Adipose tissue (tissue), 3 donors: ENCODE data around the gene RPL21. TPM values are rescaled to one million over a fixed set of nuclear protein-coding genes. Genes with fewer than 3 reads are reported as not detected.
"Not testable (repeated sequence)": the region's sequence is repeated elsewhere in the genome, so short reads cannot be mapped to it uniquely, and the experiment has no call there.

Experiments
- H3K27ac ChIP-seq: one replicate; pipeline ENCODE4 v1.5.1; 2013; ENCODE audit warnings: low read depth, low read length
- WGBS, 3 donors: extraction: QIAGEN DNeasy Blood & Tissue Kit; methylation state at CpG; one replicate each; pipeline ENCODE4 v1.1.7; 2013; 5-methylcytosine and 5-hydroxymethylcytosine counted together
- polyA plus RNA-seq, 3 donors: library from polyadenylated mRNA; stranded (reverse); fragments of 200-250 nt; gene quantifications; one replicate each; pipeline ENCODE4 v1.2.3, GENCODE V29; 2013
- donor health status: healthy with polysubstance abuse.
- donor health status: Bipolar disorder and iron deficiency.
- donor health status: healthy.

Gene RPL21
- polyA plus RNA-seq, 3 donors, result 855 to 2,338 (median 1,134) TPM

DNA sequence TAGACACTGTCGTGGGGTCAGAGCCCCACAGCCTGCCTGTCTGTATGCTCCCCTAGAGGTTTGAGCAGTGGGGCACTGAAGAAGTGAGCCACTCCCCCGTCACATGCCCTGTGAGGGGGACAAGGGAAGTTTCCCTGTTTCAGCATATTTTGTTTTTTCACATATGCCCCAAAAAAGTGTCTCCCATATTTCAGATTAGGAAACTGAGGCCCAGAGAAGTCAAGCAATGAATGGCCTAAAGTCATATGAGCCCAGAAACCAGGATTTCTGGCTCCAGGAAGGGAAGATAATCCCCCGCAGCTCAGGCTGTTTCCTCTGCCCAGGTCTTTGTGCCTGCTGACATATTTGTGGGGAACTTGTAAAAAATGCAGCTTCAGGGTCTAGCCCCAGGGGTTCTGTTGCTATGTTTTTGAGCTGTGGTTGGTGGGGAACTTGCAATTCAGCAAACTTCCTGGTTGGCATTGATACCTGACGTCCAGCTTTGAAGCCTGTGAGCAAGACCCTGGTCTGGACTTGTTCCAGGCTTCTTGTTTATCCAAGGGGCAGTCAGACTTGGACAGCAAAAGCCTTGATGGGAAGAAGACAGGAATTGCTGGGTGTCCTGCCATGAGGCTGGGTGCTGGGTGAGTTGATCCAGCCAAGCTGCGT lies 28.8 kb downstream of the RPL21 start:
- WGBS, 3 donors, result 64 to 73% (median 67%) methylated on average over 5 of the region's 5 CpGs
- no peak overlapping the region for H3K27ac ChIP-seq

DNA sequence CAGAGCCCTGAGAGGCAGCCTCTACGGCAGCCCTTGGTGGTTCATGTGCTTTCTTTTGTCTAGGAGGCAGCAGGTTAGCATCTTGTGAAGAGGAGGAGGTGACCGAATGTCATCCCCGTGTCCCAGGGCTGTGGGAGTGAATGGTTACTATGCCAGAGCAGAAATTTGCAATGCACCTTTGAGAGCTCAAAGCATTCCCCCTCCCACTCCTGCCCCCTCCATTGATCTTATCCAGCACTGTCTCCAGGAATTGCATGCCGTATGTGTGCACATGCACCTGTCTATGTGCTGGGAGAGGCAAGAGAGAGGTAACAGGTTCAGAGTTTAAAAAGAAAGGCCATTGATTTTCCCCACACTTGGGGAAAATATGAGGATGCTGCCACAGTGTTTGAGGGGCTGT lies 29.5 kb downstream of the RPL21 start:
- H3K27ac ChIP-seq, result no peak overlapping the region
- WGBS, 3 donors, result 71 to 81% (median 79%) methylated on average over 4 of the region's 4 CpGs

DNA sequence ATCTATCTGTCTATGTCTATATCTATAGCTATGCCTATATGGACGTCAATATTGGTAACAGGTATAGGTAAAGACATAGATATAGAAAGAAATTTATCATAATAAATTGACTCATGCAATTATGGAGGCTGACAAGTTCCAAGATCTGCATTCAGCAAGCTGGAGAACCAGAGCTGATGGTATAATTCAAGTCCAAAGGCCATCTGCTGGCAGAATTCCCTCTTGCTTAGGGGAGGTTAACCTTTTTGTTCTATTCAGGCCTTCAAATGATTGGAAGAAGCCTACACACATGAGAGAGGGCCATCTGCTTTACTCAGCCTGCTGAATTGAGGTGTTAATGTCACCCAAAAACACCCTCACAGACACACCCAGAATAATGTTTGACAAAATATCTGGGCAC lies 30.1 kb downstream of the RPL21 start:
- WGBS, 3 donors, result 36 to 80% (median 79%) methylated on average over 1 of the region's 1 CpG

GRCh38 chr13:27283906-27284493 lies 32.6 kb downstream of the RPL21 start:
- WGBS, 3 donors, result 66 to 85% (median 82%) methylated on average over 4 of the region's 4 CpGs

More for the DNA sequence above, 30.1 kb downstream of the RPL21 start:
- no peak overlapping the region for H3K27ac ChIP-seq

GRCh38 chr13:27288392-27288791 lies 37.0 kb downstream of the RPL21 start:
- no peak overlapping the region for H3K27ac ChIP-seq
- WGBS, 3 donors, result 71 to 90% (median 88%) methylated on average over 4 of the region's 4 CpGs

More at GRCh38 chr13:27283906-27284493, 32.6 kb downstream of the RPL21 start:
- no peak overlapping the region for H3K27ac ChIP-seq

DNA sequence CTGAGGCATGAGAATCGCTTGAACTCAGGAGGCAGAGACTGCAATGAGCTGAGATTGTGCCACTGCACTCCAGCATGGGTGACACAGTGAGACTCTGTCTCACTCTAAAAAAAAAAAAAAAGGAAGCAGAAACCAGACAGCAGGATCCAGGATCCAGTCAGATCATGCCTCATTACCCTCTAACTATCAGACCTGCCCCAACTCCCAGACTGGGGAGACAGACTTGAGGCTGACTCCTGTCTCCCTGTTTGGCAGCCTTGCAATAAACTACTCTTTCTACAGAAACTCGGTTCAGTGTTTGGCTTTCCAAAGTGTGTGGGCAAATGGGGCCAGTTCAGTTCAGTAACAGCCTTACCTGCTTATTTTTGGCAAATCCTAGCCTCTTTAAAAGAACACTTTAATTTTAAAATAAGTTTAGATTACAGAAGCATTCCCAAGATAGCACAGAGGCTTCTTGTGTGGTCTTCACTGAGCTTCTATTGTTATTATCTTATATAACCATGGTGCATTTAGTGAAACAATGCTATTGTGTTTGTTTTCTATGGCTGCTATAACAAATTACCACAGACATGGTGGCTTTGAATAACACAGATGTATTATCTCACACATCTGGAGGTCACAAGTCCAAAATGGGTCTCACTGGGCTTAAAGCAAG lies 37.8 kb downstream of the RPL21 start:
- 75 to 82% (median 77%) methylated on average over 2 of the region's 2 CpGs for WGBS, 3 donors
- no peak overlapping the region for H3K27ac ChIP-seq

DNA sequence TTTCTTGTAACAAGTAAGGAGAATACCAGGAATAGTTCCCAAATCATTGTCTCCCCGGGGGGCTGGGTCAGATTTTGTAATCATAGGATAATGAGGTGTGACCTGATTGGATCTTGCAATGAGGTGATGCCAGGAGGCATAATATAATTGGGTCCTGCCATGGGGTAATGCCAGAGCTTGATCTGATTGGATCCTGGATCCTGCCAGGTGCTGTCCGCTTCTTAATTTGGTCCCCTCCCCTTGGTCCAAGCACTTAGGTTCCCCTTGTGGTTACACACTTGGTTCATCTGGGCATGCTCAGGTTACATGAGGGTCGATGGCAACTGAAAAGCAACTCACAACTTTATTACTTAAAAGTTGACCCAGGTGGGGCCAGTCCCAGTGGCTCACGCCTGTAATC lies 39.4 kb downstream of the RPL21 start:
- 80 to 87% (median 86%) methylated on average over 4 of the region's 4 CpGs for WGBS, 3 donors

DNA sequence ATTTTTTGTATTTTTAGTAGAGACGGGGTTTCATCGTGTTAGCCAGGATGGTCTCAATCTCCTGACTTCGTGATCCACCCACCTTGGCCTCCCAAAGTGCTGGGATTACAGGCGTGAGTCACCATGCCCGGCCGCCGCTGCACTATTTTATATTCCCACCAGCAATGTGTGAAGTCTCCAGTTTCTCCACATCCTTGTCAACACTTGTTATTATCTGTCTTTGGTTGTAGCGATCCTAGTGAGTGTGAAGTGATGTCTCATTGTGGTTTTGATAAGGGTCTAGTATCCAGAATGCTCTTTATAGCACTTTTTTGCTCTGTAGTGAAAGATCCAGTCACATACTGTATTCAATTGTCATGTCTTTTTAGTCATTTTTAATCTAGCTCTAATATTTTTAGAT lies 40.6 kb downstream of the RPL21 start:
- 91 to 96% (median 92%) methylated on average over 6 to 8 of the region's 8 CpGs for WGBS, 3 donors

More for the DNA sequence above, 39.4 kb downstream of the RPL21 start:
- H3K27ac ChIP-seq, result no peak overlapping the region

GRCh38 chr13:27293076-27293691 lies 41.8 kb downstream of the RPL21 start:
- 54 to 67% (median 64%) methylated on average over 8 of the region's 8 CpGs for WGBS, 3 donors
- H3K27ac ChIP-seq, result no peak overlapping the region

More for the DNA sequence above, 40.6 kb downstream of the RPL21 start:
- H3K27ac ChIP-seq, result not testable (repeated sequence)

- 37 to 74% (median 44%) methylated on average over 4 of the region's 4 CpGs for WGBS, 3 donors
- no peak overlapping the region for H3K27ac ChIP-seq
These were observed 42.6 kb downstream of the RPL21 start for GRCh38 chr13:27293873-27294515.

GRCh38 chr13:27295096-27295495 lies 43.7 kb downstream of the RPL21 start:
- no peak overlapping the region for H3K27ac ChIP-seq
- WGBS, 3 donors, result 83 to 88% (median 87%) methylated on average over 7 of the region's 7 CpGs

DNA sequence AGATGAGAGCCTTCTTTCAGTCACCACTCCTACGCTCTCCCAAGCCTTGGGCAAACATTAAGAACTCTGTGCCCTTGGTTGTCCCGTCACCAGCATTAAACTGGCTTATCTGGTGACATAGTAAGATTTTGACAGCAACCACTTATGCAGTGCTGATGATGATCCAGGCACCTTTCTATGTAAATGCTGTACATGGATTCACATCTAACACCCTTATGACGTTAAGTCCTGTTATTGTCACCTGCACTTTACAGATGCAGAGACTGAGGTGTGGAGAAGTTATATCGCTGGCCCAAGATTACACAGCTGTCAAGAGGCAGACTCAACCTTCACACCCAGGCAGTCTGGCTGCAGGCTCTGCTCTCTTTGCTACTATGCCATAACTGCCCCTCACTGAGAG lies 44.3 kb downstream of the RPL21 start:
- WGBS, 3 donors, result 63 to 92% (median 89%) methylated on average over 4 of the region's 4 CpGs
- H3K27ac ChIP-seq, result no peak overlapping the region

GRCh38 chr13:27296496-27296895 lies 45.1 kb downstream of the RPL21 start:
- 79 to 89% (median 86%) methylated on average over 8 of the region's 8 CpGs for WGBS, 3 donors
- H3K27ac ChIP-seq, result no peak overlapping the region

DNA sequence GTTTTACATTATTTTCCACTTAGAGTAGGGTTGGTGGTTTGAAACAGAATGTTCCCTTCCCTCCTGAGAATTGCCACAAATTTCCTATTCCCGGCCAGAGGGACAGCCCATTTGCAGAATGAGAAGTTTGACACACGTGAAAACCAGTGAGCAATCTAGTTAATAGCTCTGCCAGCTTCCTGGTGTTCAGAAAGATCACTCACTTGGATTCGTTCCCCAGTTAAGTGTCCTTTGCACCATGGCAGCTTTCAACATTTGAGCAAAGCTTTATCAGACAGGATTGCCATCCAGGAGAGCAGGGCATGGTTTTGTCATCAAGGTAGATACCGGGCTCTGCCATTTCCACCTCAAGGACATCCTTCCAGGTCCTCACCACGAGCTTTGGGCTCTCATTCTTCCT lies 47.5 kb downstream of the RPL21 start:
- WGBS, 3 donors, result 52 to 64% (median 56%) methylated on average over 5 of the region's 5 CpGs
- no peak overlapping the region for H3K27ac ChIP-seq

- not testable (repeated sequence) for H3K27ac ChIP-seq
- WGBS, 3 donors, result 84 to 91% (median 86%) methylated on average over 7 of the region's 7 CpGs
These were observed 49.0 kb downstream of the RPL21 start for GRCh38 chr13:27300406-27300805.

DNA sequence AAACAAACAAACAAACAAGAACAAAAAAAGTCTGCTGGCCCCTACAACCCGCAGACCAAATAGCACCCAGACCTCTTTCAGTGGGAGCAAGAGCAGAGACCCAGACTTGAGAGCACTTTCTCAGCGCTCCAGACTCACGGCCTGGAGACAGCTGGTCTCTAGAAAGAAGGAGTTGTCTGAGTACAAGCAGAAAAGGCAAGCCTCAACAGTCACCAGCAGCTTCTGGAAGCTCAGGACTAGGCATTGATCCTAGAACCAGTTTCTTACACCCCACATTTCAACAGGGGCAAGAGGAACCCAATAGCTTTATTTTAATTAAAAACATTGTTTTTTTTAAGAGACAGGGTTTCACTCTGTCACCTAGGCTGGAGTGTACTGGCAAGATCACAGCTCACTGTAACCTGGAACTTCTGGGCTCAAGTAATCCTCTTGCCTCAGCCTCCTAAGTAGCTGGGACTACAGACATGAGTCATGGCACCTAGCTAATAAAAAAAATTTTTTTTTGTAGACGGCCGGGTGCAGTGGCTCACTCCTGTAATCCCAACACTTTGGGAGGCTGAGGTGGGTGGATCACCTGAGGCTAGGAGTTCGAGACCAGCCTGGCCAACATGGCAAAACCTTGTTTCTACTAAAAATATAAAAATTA lies 49.7 kb downstream of the RPL21 start:
- no peak overlapping the region for H3K27ac ChIP-seq
- 80 to 88% (median 87%) methylated on average over 6 of the region's 6 CpGs for WGBS, 3 donors

GRCh38 chr13:27302643-27303262 lies 51.4 kb downstream of the RPL21 start:
- H3K27ac ChIP-seq, result no peak overlapping the region
- WGBS, 3 donors, result 50 to 62% (median 60%) methylated on average over 4 of the region's 4 CpGs

- WGBS, 3 donors, result 96 to 97% (median 96%) methylated on average over 4 of the region's 4 CpGs
- no peak overlapping the region for H3K27ac ChIP-seq
These were observed 52.7 kb downstream of the RPL21 start for GRCh38 chr13:27304099-27304498.
